Neuronal stem cell (in vitro differentiated cells): ENCODE results near the gene MORN3.
A peak's percentile ranks its signal among the peaks of the same experiment; 100 is the strongest.

Experiments used
- DNase-seq: peaks from one replicate; pipeline ENCODE4 v3.0.0-alpha.2; 2013; ENCODE audit warnings: low spot score
- H2AFZ ChIP-seq: one replicate; pipeline ENCODE4 v1.6.1; 2013; ENCODE audit warnings: mild to moderate bottlenecking, low read length, inconsistent platforms
- H2AK5ac ChIP-seq: 2 replicates; pipeline ENCODE4 v1.6.1; 2013; ENCODE audit warnings: low read depth, mild to moderate bottlenecking, inconsistent platforms, low read length, moderate library complexity, mixed read lengths
- H2BK120ac ChIP-seq: 2 replicates; pipeline ENCODE4 v1.6.1; 2013; ENCODE audit warnings: low read depth, mild to moderate bottlenecking, inconsistent platforms, low read length, moderate library complexity, mixed read lengths
- H2BK12ac ChIP-seq: one replicate; pipeline ENCODE4 v1.6.1; 2013; ENCODE audit warnings: low read length, inconsistent platforms
- H2BK15ac ChIP-seq: 2 replicates; pipeline ENCODE4 v1.6.1; 2013; ENCODE audit warnings: mild to moderate bottlenecking, low read length, inconsistent platforms, mixed read lengths
- H2BK5ac ChIP-seq: one replicate; pipeline ENCODE4 v1.6.1; 2013; ENCODE audit warnings: inconsistent platforms, mild to moderate bottlenecking, low read length, moderate library complexity
- H3K14ac ChIP-seq: one replicate; pipeline ENCODE4 v1.6.1; 2013; ENCODE audit warnings: low read length, inconsistent platforms
- H3K18ac ChIP-seq: 2 replicates; pipeline ENCODE4 v1.6.1; 2013; ENCODE audit warnings: low read length, inconsistent platforms
- H3K23ac ChIP-seq: 2 replicates; pipeline ENCODE4 v1.6.1; 2013; ENCODE audit warnings: low read depth, mild to moderate bottlenecking, mixed read lengths, low read length, inconsistent platforms; ENCODE audit not compliant: poor library complexity
- H3K27ac ChIP-seq: replicated peaks from 3 replicates; pipeline ENCODE4 v1.5.1; 2013; ENCODE audit warnings: low read length, inconsistent platforms
- H3K27me3 ChIP-seq, 3 experiments: 2 replicates each; pipeline ENCODE4 v1.6.1; 2013; ENCODE audit warnings: low read length in 3 of 3, mild to moderate bottlenecking in 2 of 3, inconsistent platforms in 1 of 3, low read depth in 1 of 3, mixed read lengths in 1 of 3, moderate library complexity in 1 of 3; ENCODE audit not compliant: control insufficient read depth in 3 of 3, insufficient read depth in 3 of 3
- H3K36me3 ChIP-seq, 2 donors: replicated peaks in 1 of 2; 2 replicates each; pipeline ENCODE4 v1.6.1; 2013; ENCODE audit warnings: low read length in 2 of 2; ENCODE audit not compliant: control insufficient read depth in 2 of 2, insufficient read depth in 2 of 2
- H3K4ac ChIP-seq: 2 replicates; pipeline ENCODE4 v1.6.1; 2013; ENCODE audit warnings: inconsistent platforms, mild to moderate bottlenecking, low read length, moderate library complexity
- H3K4me1 ChIP-seq, 2 donors: 1 replicate in 1 of 2; 2 replicates in 1 of 2; pipeline ENCODE4 v1.6.1; 2013; ENCODE audit warnings: low read length in 2 of 2, low read depth in 1 of 2; ENCODE audit not compliant: control insufficient read depth in 2 of 2, insufficient read depth in 1 of 2
- H3K4me2 ChIP-seq: one replicate; pipeline ENCODE4 v1.6.1; 2013; ENCODE audit warnings: mild to moderate bottlenecking, low read length, inconsistent platforms; ENCODE audit not compliant: insufficient read depth, poor library complexity, severe bottlenecking
- H3K4me3 ChIP-seq, 2 donors: 2 replicates each; pipeline ENCODE4 v1.5.1; 2013; ENCODE audit warnings: low read length in 2 of 2, mild to moderate bottlenecking in 2 of 2, inconsistent platforms in 1 of 2, moderate library complexity in 1 of 2
- H3K79me1 ChIP-seq: one replicate; pipeline ENCODE4 v1.6.1; 2013; ENCODE audit warnings: low read depth, mild to moderate bottlenecking, inconsistent platforms, low read length, moderate library complexity
- H3K9ac ChIP-seq: one replicate; pipeline ENCODE4 v1.6.1; 2013; ENCODE audit warnings: mild to moderate bottlenecking, low read depth, low read length, inconsistent platforms; ENCODE audit not compliant: poor library complexity
- H3K9me3 ChIP-seq, 2 donors: replicated peaks in 1 of 2; 2 replicates each; pipeline versions ENCODE3 to v1.6.1; 2013; ENCODE audit warnings: low read length in 2 of 2, mild to moderate bottlenecking in 2 of 2, inconsistent platforms in 1 of 2, low read depth in 1 of 2, mixed read lengths in 1 of 2, moderate library complexity in 1 of 2; ENCODE audit not compliant: control insufficient read depth in 2 of 2, insufficient read depth in 1 of 2
- H4K8ac ChIP-seq: one replicate; pipeline ENCODE4 v1.6.1; 2013; ENCODE audit warnings: low read depth, mild to moderate bottlenecking, inconsistent platforms, low read length, moderate library complexity
- H4K91ac ChIP-seq: one replicate; pipeline ENCODE4 v1.6.1; 2013; ENCODE audit warnings: low read length, low read depth, mild to moderate bottlenecking, inconsistent platforms; ENCODE audit not compliant: poor library complexity
- WGBS, 2 donors: extraction: QIAGEN DNeasy Blood & Tissue Kit; methylation state at CpG; one replicate each; pipeline ENCODE4 v1.1.7; 2013; ENCODE audit warnings: missing lambda C conversion rate in 2 of 2, mixed read lengths in 1 of 2; ENCODE audit not compliant: insufficient read length in 2 of 2, insufficient replicate concordance in 1 of 2; ENCODE audit errors: extremely low coverage in 2 of 2; 5-methylcytosine and 5-hydroxymethylcytosine counted together

The MORN3 gene

GRCh38 chr12:121649819-121650353 is 19.6 kb downstream of the MORN3 start:
- Histone ChIP-seq H2BK120ac (no peak overlapping the region), H2AK5ac (no peak overlapping the region), H3K4me3 (no peak overlapping the region), H2AFZ (no peak overlapping the region), H4K91ac (no peak overlapping the region), H2BK12ac (no peak overlapping the region), H3K36me3 (no peaks in the 10 kb centered on the region), H3K27me3 (no peaks in the 10 kb centered on the region), H3K23ac (no peak overlapping the region), H3K18ac (no peak overlapping the region), H3K9me3 (no peaks in the 10 kb centered on the region), H3K14ac (no peak overlapping the region), H3K9ac (no peak overlapping the region), H2BK5ac (no peak overlapping the region), H3K4me1 (no peaks in the 10 kb centered on the region), H3K27ac (no peak overlapping the region), H3K4me2 (no peak overlapping the region), H2BK15ac (no peak overlapping the region), H4K8ac (no peak overlapping the region), H3K4ac (no peak overlapping the region), H3K79me1 (no peaks in the 10 kb centered on the region)
- WGBS, 2 donors = no CpG with 5 or more reads among the region's 8 CpGs
- no peak for DNase-seq

GRCh38 chr12:121649322-121649721 is 20.1 kb downstream of the MORN3 start:
- Histone ChIP-seq H3K4ac (no peak overlapping the region), H2BK5ac (no peak overlapping the region), H4K91ac (no peak overlapping the region), H3K27ac (no peak overlapping the region), H2AFZ (no peak overlapping the region), H2BK15ac (no peak overlapping the region), H3K79me1 (no peaks in the 10 kb centered on the region), H3K14ac (no peak overlapping the region), H3K27me3 (no peaks in the 10 kb centered on the region), H3K4me1 (no peaks in the 10 kb centered on the region), H3K4me3 (no peak overlapping the region), H3K9me3 (no peaks in the 10 kb centered on the region), H4K8ac (no peak overlapping the region), H3K9ac (no peak overlapping the region), H3K36me3 (no peaks in the 10 kb centered on the region), H3K23ac (no peak overlapping the region), H3K4me2 (no peak overlapping the region), H3K18ac (no peak overlapping the region), H2BK120ac (no peak overlapping the region), H2BK12ac (no peak overlapping the region), H2AK5ac (no peak overlapping the region)
- DNase-seq = no peak
- no CpG with 5 or more reads among the region's 5 CpGs for WGBS, 2 donors

- no peak overlapping the region for H2AFZ ChIP-seq
- H2BK120ac ChIP-seq = no peak overlapping the region
- H2BK12ac ChIP-seq = no peak overlapping the region
- no peak overlapping the region for H3K18ac ChIP-seq
- no peak overlapping the region for H4K91ac ChIP-seq
- DNase-seq = no peak
- H3K4me2 ChIP-seq = no peak overlapping the region
- no peaks in the 10 kb centered on the region for H3K79me1 ChIP-seq
- no peak overlapping the region for H3K4ac ChIP-seq
- H2BK15ac ChIP-seq = no peak overlapping the region
- H3K23ac ChIP-seq = no peak overlapping the region
- H2AK5ac ChIP-seq = no peak overlapping the region
- no peak overlapping the region for H3K27ac ChIP-seq
- H3K4me3 ChIP-seq = no peak overlapping the region
- H3K9me3 ChIP-seq = no peaks in the 10 kb centered on the region
- no peak overlapping the region for H3K9ac ChIP-seq
- H3K27me3 ChIP-seq = no peaks in the 10 kb centered on the region
- no peak overlapping the region for H2BK5ac ChIP-seq
- no peaks in the 10 kb centered on the region for H3K4me1 ChIP-seq
- no peaks in the 10 kb centered on the region for H3K36me3 ChIP-seq
- H3K14ac ChIP-seq = no peak overlapping the region
- H4K8ac ChIP-seq = no peak overlapping the region
- no CpG with 5 or more reads among the region's 11 CpGs for WGBS, 2 donors
Observed at GRCh38 chr12:121648458-121649028, 20.9 kb downstream of the MORN3 start.

- no peak overlapping the region for H2AK5ac ChIP-seq
- peak overlapping the region; percentile 26 for H2BK15ac ChIP-seq
- no peak overlapping the region for H2BK12ac ChIP-seq
- no peak overlapping the region for H3K4me3 ChIP-seq
- H2BK120ac ChIP-seq = no peak overlapping the region
- H3K14ac ChIP-seq = no peak overlapping the region
- H3K4ac ChIP-seq = peak overlapping the region; percentile 37
- peaks cover 8 to 17% of the 10 kb centered on the region in 2 donors for H3K36me3 ChIP-seq
- no peaks in the 10 kb centered on the region for H3K4me1 ChIP-seq
- no CpG with 5 or more reads among the region's 18 CpGs for WGBS, 2 donors
- no peak overlapping the region for H4K8ac ChIP-seq
- H3K9ac ChIP-seq = peak overlapping the region; percentile 70
- H3K79me1 ChIP-seq = peaks cover 13% of the 10 kb centered on the region
- H3K18ac ChIP-seq = peak overlapping the region; percentile 28
- H3K27me3 ChIP-seq = no peaks in the 10 kb centered on the region
- peak overlapping the region; percentile 85 for H3K23ac ChIP-seq
- H3K9me3 ChIP-seq = no peaks in the 10 kb centered on the region
- DNase-seq = no peak
- H2AFZ ChIP-seq = no peak overlapping the region
- no peak overlapping the region for H2BK5ac ChIP-seq
- no peak overlapping the region for H4K91ac ChIP-seq
- H3K4me2 ChIP-seq = no peak overlapping the region
- H3K27ac ChIP-seq = no peak overlapping the region
Observed at GRCh38 chr12:121641343-121641630, 28.2 kb downstream of the MORN3 start.
